ENCODE results near the gene ARHGEF2. TPM values are rescaled to one million over a fixed set of nuclear protein-coding genes. Genes with fewer than 3 reads are reported as not detected.

ARHGEF2 gene
- total and polyA plus RNA-seq, 2 of the 13 experiments (the other 11 are each of a cell fraction or from before 2014, with no cell fraction given) = 16.1 to 32.1 TPM

GRCh38 chr1:155910621-155911121 lies 67.7 kb downstream of the ARHGEF2 start (continued):
- TF ChIP-seq, protein P1, sequence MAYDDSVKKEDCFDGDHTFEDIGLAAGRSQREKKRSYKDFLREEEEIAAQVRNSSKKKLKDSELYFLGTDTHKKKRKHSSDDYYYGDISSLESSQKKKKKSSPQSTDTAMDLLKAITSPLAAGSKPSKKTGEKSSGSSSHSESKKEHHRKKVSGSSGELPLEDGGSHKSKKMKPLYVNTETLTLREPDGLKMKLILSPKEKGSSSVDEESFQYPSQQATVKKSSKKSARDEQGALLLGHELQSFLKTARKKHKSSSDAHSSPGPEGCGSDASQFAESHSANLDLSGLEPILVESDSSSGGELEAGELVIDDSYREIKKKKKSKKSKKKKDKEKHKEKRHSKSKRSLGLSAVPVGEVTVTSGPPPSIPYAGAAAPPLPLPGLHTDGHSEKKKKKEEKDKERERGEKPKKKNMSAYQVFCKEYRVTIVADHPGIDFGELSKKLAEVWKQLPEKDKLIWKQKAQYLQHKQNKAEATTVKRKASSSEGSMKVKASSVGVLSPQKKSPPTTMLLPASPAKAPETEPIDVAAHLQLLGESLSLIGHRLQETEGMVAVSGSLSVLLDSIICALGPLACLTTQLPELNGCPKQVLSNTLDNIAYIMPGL (CRISPR knock-in tag; IDR thresholded peaks at IDR 0.05; ENCODE audit: borderline replicate concordance in 1 of 2, low read depth in 1 of 2) = peak in 1 of 2 experiments; percentile 58; a peak in 1 of 4 replicates
- TF ChIP-seq, protein P2, sequence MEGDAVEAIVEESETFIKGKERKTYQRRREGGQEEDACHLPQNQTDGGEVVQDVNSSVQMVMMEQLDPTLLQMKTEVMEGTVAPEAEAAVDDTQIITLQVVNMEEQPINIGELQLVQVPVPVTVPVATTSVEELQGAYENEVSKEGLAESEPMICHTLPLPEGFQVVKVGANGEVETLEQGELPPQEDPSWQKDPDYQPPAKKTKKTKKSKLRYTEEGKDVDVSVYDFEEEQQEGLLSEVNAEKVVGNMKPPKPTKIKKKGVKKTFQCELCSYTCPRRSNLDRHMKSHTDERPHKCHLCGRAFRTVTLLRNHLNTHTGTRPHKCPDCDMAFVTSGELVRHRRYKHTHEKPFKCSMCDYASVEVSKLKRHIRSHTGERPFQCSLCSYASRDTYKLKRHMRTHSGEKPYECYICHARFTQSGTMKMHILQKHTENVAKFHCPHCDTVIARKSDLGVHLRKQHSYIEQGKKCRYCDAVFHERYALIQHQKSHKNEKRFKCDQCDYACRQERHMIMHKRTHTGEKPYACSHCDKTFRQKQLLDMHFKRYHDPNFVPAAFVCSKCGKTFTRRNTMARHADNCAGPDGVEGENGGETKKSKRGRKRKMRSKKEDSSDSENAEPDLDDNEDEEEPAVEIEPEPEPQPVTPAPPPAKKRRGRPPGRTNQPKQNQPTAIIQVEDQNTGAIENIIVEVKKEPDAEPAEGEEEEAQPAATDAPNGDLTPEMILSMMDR (CRISPR knock-in tag; IDR thresholded peaks at IDR 0.05) = peak; percentile 39

- POLR2A ChIA-PET = interaction anchor here (0.5 to 1.5 kb wide), 2 partner anchors 24 to 363 kb away, joined by 3 to 4 read pairs; partner anchors contain the start of gene KHDC4
Measured at GRCh38 chr1:155909894-155910293, 68.5 kb downstream of the ARHGEF2 start.

More at GRCh38 chr1:155909894-155910293, 68.5 kb downstream of the ARHGEF2 start:
- over 99% methylated on average over 4 of the region's 4 CpGs for WGBS (ENCODE audit: low lambda C conversion rate)
- H3K4me3 ChIP-seq (replicated peaks in 1 of 3; ENCODE audit: insufficient read depth in 1 of 3, low read depth in 2 of 3, low read length in 3 of 3) = peak overlapping the region; percentile 62 to 79 (median 78); a peak in 5 of 6 replicates
- peak overlapping the region; percentile 76 for H3K4me2 ChIP-seq (ENCODE audit: low read depth, low read length)
- DNase-seq (ENCODE audit: low spot score) (no peak), FAIRE-seq (no peak), ATAC-seq (no peak)
- intact Hi-C loops (cut with micrococcal nuclease; ENCODE audit: unreplicated experiment) (no loop called here), in situ Hi-C loops (cut with HindIII; ENCODE audit: extremely low pct_ligation_motif_present, low pct_unique_long_range_greater_than_20kb) (no loop called here)
- CTCF ChIA-PET (ENCODE audit: low intra/inter-chr PET ratio, low total read pairs) = no interaction called here
- H3K27ac ChIP-seq (ENCODE audit: extremely low read length, insufficient read depth, low read length) = no peak overlapping the region
- no TSS peak for BruUV-seq (replicated peaks)
- peak overlapping the region; percentile 74; the same call in 1 of the 2 replicates for H3K9ac ChIP-seq (ENCODE audit: insufficient read depth, low read depth, low read length)
- H3K79me2 ChIP-seq (ENCODE audit: insufficient read depth, low read length) = peaks cover 13% of the 10 kb centered on the region
- H2AFZ ChIP-seq (ENCODE audit: low read length) = no peak overlapping the region
- peaks cover 21% of the 10 kb centered on the region for H3K4me1 ChIP-seq (ENCODE audit: insufficient read depth, low read length)
- H3K9me3 ChIP-seq (ENCODE audit: low read length) = no peaks in the 10 kb centered on the region
- no peaks in the 10 kb centered on the region for H3K27me3 ChIP-seq (ENCODE audit: control insufficient read depth in 1 of 2, insufficient read depth in 2 of 2, low read length in 2 of 2)
- TF ChIP-seq TARDBP (CRISPR knock-in tag; IDR thresholded peaks at IDR 0.05) (no peak), ZNF530 (CRISPR knock-in tag; IDR thresholded peaks at IDR 0.05; ENCODE audit: low read depth) (no peak), HMG20A (CRISPR knock-in tag; IDR thresholded peaks at IDR 0.05; ENCODE audit: borderline replicate concordance) (no peak), ZNF296 (CRISPR knock-in tag; conservative IDR thresholded peaks at IDR 0.05) (no peak), NFYC (CRISPR knock-in tag; IDR thresholded peaks at IDR 0.05) (no peak), MTERF4 (CRISPR knock-in tag; IDR thresholded peaks at IDR 0.05) (no peak), ZNF20 (CRISPR knock-in tag; IDR thresholded peaks at IDR 0.05) (no peak), EP300 (IDR thresholded peaks at IDR 0.05; ENCODE audit: low read depth in 2 of 2, low read length in 2 of 2) (no peak), EP300 (CRISPR knock-in tag; IDR thresholded peaks at IDR 0.05; ENCODE audit: borderline replicate concordance) (no peak), U2AF1 (optimal IDR thresholded peaks at IDR 0.05; ENCODE audit: low read depth, low read length) (no peak), ZNF788 (CRISPR knock-in tag; IDR thresholded peaks at IDR 0.05; ENCODE audit: borderline replicate concordance) (no peak), ZNF737 (CRISPR knock-in tag; IDR thresholded peaks at IDR 0.05; ENCODE audit: borderline replicate concordance) (no peak), ZNF570 (CRISPR knock-in tag; IDR thresholded peaks at IDR 0.05; ENCODE audit: borderline replicate concordance) (no peak), SSRP1 (CRISPR knock-in tag; IDR thresholded peaks at IDR 0.05) (no peak), KAT7 (CRISPR knock-in tag; IDR thresholded peaks at IDR 0.05; ENCODE audit: borderline replicate concordance) (no peak)
- TF ChIP-seq, protein P3, sequence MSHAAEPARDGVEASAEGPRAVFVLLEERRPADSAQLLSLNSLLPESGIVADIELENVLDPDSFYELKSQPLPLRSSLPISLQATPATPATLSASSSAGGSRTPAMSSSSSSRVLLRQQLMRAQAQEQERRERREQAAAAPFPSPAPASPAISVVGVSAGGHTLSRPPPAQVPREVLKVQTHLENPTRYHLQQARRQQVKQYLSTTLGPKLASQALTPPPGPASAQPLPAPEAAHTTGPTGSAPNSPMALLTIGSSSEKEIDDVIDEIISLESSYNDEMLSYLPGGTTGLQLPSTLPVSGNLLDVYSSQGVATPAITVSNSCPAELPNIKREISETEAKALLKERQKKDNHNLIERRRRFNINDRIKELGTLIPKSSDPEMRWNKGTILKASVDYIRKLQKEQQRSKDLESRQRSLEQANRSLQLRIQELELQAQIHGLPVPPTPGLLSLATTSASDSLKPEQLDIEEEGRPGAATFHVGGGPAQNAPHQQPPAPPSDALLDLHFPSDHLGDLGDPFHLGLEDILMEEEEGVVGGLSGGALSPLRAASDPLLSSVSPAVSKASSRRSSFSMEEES (CRISPR knock-in tag; IDR thresholded peaks at IDR 0.05) = no peak
- peaks cover 12 to 44% of the 10 kb centered on the region in 2 experiments for H3K36me3 ChIP-seq (replicated peaks in 1 of 2; ENCODE audit: control insufficient read depth in 1 of 2, insufficient read depth in 2 of 2, low read length in 2 of 2)
- H4K20me1 ChIP-seq (ENCODE audit: insufficient read depth, low read length) = no peaks in the 10 kb centered on the region

Data from HepG2 (cell line).